B cell (primary cell): ENCODE data around the gene SRP19.

Source experiments
- EZH2 ChIP-seq: IDR thresholded peaks from 2 replicates; pipeline ENCODE4 v1.6.1; 2012; ENCODE audit warnings: borderline replicate concordance, low read depth, mild to moderate bottlenecking, moderate library complexity, low read length; ENCODE audit not compliant: insufficient read depth, poor library complexity, severe bottlenecking
- TF ChIP-seq, protein P1 (sequence below): fragments of 200-600 bp; IDR thresholded peaks from one replicate; pipeline ENCODE4 v1.8.0; 2022; ENCODE audit warnings: antibody characterized with exemption, mild to moderate bottlenecking

DNA sequence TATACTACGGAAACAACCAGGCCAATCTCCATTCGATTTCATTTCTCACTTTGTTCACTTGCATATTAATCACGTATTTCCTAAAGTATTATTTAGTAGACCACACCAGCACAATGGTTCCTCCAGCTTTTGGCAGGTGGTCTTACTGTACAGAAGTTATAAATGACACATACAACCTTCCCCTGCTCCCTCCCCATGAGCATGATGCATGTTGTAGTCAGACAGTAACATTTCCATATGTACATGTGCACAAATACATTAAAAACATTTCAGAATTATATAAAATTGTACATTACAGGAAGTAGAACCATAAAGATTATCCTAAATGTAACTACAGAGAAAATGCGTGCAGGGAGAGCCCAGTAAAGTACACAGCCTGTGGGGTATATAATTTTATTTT, 17.0 kb downstream of the SRP19 start:
- TF ChIP-seq, protein P1, sequence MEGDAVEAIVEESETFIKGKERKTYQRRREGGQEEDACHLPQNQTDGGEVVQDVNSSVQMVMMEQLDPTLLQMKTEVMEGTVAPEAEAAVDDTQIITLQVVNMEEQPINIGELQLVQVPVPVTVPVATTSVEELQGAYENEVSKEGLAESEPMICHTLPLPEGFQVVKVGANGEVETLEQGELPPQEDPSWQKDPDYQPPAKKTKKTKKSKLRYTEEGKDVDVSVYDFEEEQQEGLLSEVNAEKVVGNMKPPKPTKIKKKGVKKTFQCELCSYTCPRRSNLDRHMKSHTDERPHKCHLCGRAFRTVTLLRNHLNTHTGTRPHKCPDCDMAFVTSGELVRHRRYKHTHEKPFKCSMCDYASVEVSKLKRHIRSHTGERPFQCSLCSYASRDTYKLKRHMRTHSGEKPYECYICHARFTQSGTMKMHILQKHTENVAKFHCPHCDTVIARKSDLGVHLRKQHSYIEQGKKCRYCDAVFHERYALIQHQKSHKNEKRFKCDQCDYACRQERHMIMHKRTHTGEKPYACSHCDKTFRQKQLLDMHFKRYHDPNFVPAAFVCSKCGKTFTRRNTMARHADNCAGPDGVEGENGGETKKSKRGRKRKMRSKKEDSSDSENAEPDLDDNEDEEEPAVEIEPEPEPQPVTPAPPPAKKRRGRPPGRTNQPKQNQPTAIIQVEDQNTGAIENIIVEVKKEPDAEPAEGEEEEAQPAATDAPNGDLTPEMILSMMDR, result no peak
- no peak for TF ChIP-seq EZH2
